ENCODE results near the gene CDHR3.

DNA sequence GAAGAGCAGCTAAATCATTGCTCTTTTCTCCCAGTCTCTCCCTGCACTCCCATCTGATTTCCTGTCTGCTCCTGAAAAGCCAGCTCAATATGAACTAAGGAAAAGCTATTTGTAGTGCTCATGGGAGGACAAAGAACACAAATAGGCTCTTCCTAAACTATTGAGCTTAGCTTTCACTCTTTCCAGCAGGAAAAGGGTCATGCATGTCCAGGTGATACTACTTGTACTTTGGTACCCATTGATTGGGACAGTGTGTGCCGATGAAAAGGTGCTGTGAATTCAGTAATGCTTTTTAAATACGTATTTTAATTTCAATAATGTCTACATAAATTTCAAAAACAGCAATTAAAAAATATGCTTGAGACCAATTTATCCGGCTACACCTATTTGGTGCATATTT, 49.1 kb upstream of the CDHR3 start:
- no peak for TF ChIP-seq CTCF (IDR thresholded peaks at IDR 0.05; ENCODE audit: insufficient read depth, low read length, poor library complexity, severe bottlenecking)
- no peak for TF ChIP-seq EZH2phosphoT487 (conservative IDR thresholded peaks at IDR 0.05; ENCODE audit: low read length)

All from SU-DHL-6 (cell line).